ENCODE measurements around the gene TNS3. TPM values are rescaled to one million over a fixed set of nuclear protein-coding genes. Genes with fewer than 3 reads are reported as not detected.

The TNS3 gene
- polyA plus RNA-seq, 1 of the 3 experiments (the other 2 are of a cell fraction): 72.3 TPM

GRCh38 chr7:47571331-47572093 is 10.4 kb downstream of the TNS3 start:
- CTCF ChIA-PET: interaction anchor here (0.6 to 2.3 kb wide), 6 partner anchors 10 to 315 kb away, joined by 3 to 16 read pairs (median 6); partner anchors contain the start of gene TNS3
- peaks cover 81% of the 10 kb centered on the region for H3K79me2 ChIP-seq (ENCODE audit: insufficient read depth)
- 21% methylated on average over 23 of the region's 24 CpGs for WGBS (ENCODE audit: low lambda C conversion rate)
- no peak overlapping the region for H2AFZ ChIP-seq (ENCODE audit: low read depth)
- peak overlapping the region; percentile 71 to 95 for H3K27ac ChIP-seq (ENCODE audit: low read depth in 2 of 2, low read length in 1 of 2)
- POLR2A ChIA-PET: interaction anchor here (1.1 to 1.7 kb wide), 2 partner anchors 143 to 192 kb away, joined by 4 to 5 read pairs; no protein-coding TSS in a partner anchor
- H3K4me1 ChIP-seq (ENCODE audit: control insufficient read depth in 1 of 2, insufficient read depth in 2 of 2, low read depth in 1 of 2, low read length in 1 of 2): peaks cover 33 to 53% of the 10 kb centered on the region in 2 experiments; a peak in 3 of 4 replicates
- H3K9me2 ChIP-seq: no peaks in the 10 kb centered on the region
- H3K4me2 ChIP-seq: peak overlapping the region; percentile 51
- H4K20me1 ChIP-seq (ENCODE audit: insufficient read depth): no peaks in the 10 kb centered on the region
- H3F3A ChIP-seq (replicated peaks; ENCODE audit: insufficient read depth): peaks cover 35% of the 10 kb centered on the region
- no peak overlapping the region; a peak in 1 of 4 replicates for H3K4me3 ChIP-seq (ENCODE audit: low read depth in 2 of 2, low read length in 1 of 2)
- no peaks in the 10 kb centered on the region for H3K9me3 ChIP-seq
- H3K36me3 ChIP-seq (replicated peaks in 1 of 2; ENCODE audit: control insufficient read depth in 1 of 2, insufficient read depth in 2 of 2, low read length in 1 of 2): peaks cover 9 to 18% of the 10 kb centered on the region in 2 experiments
- H3K9ac ChIP-seq: peak overlapping the region; percentile 43; the same call in 1 of the 2 replicates
- no peaks in the 10 kb centered on the region for H3K27me3 ChIP-seq (ENCODE audit: insufficient read depth)
- DNase-seq: peak; percentile 64
- TF ChIP-seq TCF12 (IDR thresholded peaks at IDR 0.05) (peak; percentile 82), RFX5 (IDR thresholded peaks at IDR 0.05; ENCODE audit: low read length) (no peak), ELF1 (IDR thresholded peaks at IDR 0.05) (no peak), NFIC (IDR thresholded peaks at IDR 0.05; ENCODE audit: borderline replicate concordance) (peak; percentile 91), ZBTB33 (IDR thresholded peaks at IDR 0.05; ENCODE audit: borderline replicate concordance, low read depth) (no peak), RXRA (IDR thresholded peaks at IDR 0.05; ENCODE audit: borderline replicate concordance, low read depth) (peak; percentile 64; the same call in 1 of the 2 replicates), SMC3 (IDR thresholded peaks at IDR 0.05; ENCODE audit: low read depth, low read length) (peak; percentile 10; the same call in 1 of the 2 replicates), SIN3A (IDR thresholded peaks at IDR 0.05; ENCODE audit: borderline replicate concordance, low read depth, low read length) (peak; percentile 11; the same call in 1 of the 2 replicates), TAF1 (IDR thresholded peaks at IDR 0.05; ENCODE audit: borderline replicate concordance, low read depth, low read length) (0 out of 2 replicates have a peak, but pooled peaks have one; percentile 36), RAD21 (IDR thresholded peaks at IDR 0.05; ENCODE audit: low read length) (peak; percentile 18; the same call in 1 of the 2 replicates), PBX3 (IDR thresholded peaks at IDR 0.05) (peak; percentile 54; the same call in 1 of the 2 replicates), TEAD4 (IDR thresholded peaks at IDR 0.05; ENCODE audit: borderline replicate concordance, insufficient read depth) (peak; percentile 56), JUND (IDR thresholded peaks at IDR 0.05) (peak; percentile 32; the same call in 1 of the 2 replicates), EP300 (IDR thresholded peaks at IDR 0.05; ENCODE audit: borderline replicate concordance in 1 of 2, low read depth in 1 of 2, low read length in 1 of 2) (peak in 1 of 2 experiments; percentile 59; a peak in 1 of 4 replicates), CTCF (IDR thresholded peaks at IDR 0.05) (0 out of 2 replicates have a peak, but pooled peaks have one; percentile 6), FOXM1 (IDR thresholded peaks at IDR 0.05; ENCODE audit: low read depth) (no peak), REST (IDR thresholded peaks at IDR 0.05; ENCODE audit: low read depth, low read length) (peak; percentile 65; the same call in 1 of the 2 replicates), CHD2 (IDR thresholded peaks at IDR 0.05; ENCODE audit: low read length, partially characterized antibody) (peak; percentile 5), MAX (IDR thresholded peaks at IDR 0.05; ENCODE audit: low read depth) (peak; percentile 76; the same call in 1 of the 2 replicates)

Data from SK-N-SH (cell line).